Measurements from ENCODE around the gene RAET1L.
"Not testable (repeated sequence)": the region's sequence is repeated elsewhere in the genome, so short reads cannot be mapped to it uniquely, and the experiment has no call there.

Gene RAET1L

GRCh38 chr6:149990212-149990660, 35.1 kb downstream of the RAET1L start:
- DNase-seq: no peak

GRCh38 chr6:149988550-149989346, 36.6 kb downstream of the RAET1L start:
- DNase-seq: no peak

- DNase-seq: no peak
Observed at GRCh38 chr6:149987602-149988107, 37.7 kb downstream of the RAET1L start.

- no peak for DNase-seq
Observed at GRCh38 chr6:149985481-149985937, 39.8 kb downstream of the RAET1L start.

- DNase-seq: no peak
Observed at GRCh38 chr6:149984773-149985172, 40.6 kb downstream of the RAET1L start.

GRCh38 chr6:149983145-149983544, 42.2 kb downstream of the RAET1L start:
- no peak for DNase-seq

GRCh38 chr6:149979293-149979692, 46.0 kb downstream of the RAET1L start:
- no peak for DNase-seq

- DNase-seq: no peak
Observed at GRCh38 chr6:149978610-149979009, 46.7 kb downstream of the RAET1L start.

- DNase-seq: no peak
Observed at GRCh38 chr6:149977221-149977620, 48.1 kb downstream of the RAET1L start.

GRCh38 chr6:149975400-149975799, 49.9 kb downstream of the RAET1L start:
- no peak for DNase-seq

GRCh38 chr6:149974825-149975224, 50.5 kb downstream of the RAET1L start:
- DNase-seq: no peak

GRCh38 chr6:149974394-149974793, 50.9 kb downstream of the RAET1L start:
- not testable (repeated sequence) for DNase-seq

- DNase-seq: no peak
Observed at GRCh38 chr6:149969635-149970034, 55.7 kb downstream of the RAET1L start.

- DNase-seq: not testable (repeated sequence)
Observed at GRCh38 chr6:149968909-149969308, 56.4 kb downstream of the RAET1L start.

Data from activated CD4-positive, CD25-positive, alpha-beta regulatory T cell treated with anti-CD3 and anti-CD28 coated beads, Interleukin-2, amount 50 U/mL, for 72 hours (primary cell).